ENCODE data around the gene MGAT4C.

DNA sequence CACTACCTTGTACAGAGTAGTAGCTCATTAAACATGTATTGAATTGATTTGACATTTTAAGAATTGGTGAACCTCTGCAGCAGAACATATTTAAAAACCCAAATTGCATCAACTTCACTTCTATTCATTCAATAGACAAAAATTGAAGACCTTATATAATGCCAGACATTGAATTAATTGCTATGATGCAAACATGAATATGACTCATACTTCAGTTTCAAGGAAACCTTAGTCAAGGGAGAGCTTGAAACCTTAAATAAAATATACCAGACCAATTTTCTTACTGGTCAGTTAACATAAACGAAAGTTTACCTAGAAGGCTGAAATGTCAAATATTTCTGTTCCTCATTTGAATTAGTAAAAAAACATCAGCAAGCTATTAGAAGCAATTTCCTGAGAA, 5.0 kb upstream of the MGAT4C start:
- TF ChIP-seq, protein P1, sequence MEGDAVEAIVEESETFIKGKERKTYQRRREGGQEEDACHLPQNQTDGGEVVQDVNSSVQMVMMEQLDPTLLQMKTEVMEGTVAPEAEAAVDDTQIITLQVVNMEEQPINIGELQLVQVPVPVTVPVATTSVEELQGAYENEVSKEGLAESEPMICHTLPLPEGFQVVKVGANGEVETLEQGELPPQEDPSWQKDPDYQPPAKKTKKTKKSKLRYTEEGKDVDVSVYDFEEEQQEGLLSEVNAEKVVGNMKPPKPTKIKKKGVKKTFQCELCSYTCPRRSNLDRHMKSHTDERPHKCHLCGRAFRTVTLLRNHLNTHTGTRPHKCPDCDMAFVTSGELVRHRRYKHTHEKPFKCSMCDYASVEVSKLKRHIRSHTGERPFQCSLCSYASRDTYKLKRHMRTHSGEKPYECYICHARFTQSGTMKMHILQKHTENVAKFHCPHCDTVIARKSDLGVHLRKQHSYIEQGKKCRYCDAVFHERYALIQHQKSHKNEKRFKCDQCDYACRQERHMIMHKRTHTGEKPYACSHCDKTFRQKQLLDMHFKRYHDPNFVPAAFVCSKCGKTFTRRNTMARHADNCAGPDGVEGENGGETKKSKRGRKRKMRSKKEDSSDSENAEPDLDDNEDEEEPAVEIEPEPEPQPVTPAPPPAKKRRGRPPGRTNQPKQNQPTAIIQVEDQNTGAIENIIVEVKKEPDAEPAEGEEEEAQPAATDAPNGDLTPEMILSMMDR (IDR thresholded peaks at IDR 0.05; ENCODE audit: low read depth, low read length) = no peak
- TF ChIP-seq, protein P2, sequence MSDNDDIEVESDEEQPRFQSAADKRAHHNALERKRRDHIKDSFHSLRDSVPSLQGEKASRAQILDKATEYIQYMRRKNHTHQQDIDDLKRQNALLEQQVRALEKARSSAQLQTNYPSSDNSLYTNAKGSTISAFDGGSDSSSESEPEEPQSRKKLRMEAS (IDR thresholded peaks at IDR 0.05; ENCODE audit: low read depth, low read length) = no peak
- no peak for TF ChIP-seq MYC (IDR thresholded peaks at IDR 0.05; ENCODE audit: low read depth, low read length)
